Panc1 (cell line): ENCODE data around the gene TROAP. TPM values are rescaled to one million over a fixed set of nuclear protein-coding genes. Genes with fewer than 3 reads are reported as not detected.
A peak's percentile ranks its signal among the peaks of the same experiment; 100 is the strongest.

Experiments
- ATAC-seq: fragments of 200-7000 bp; cut with Tn5 transposase; 2 replicates; pipeline ENCODE4 v1.9.1; 2020; ENCODE audit warnings: mild to moderate bottlenecking, moderate library complexity
- BruUV-seq: library from RNA; stranded (reverse); fragments of 400-500 nt; replicated peaks from 2 replicates; lab custom pipeline; 2021; lab: Mats Ljungman, UMichigan
- CTCF ChIA-PET: fragments of 300-600 bp; sonication (Branson Sonifier 250); formaldehyde crosslinking; loops from one replicate; lab custom pipeline; 2022; ENCODE audit warnings: antibody characterized with exemption; lab: Charles Lee
- POLR2A ChIA-PET: fragments of 300-600 bp; sonication (Branson Sonifier 250); formaldehyde crosslinking; loops from one replicate; lab custom pipeline; 2022; ENCODE audit warnings: antibody characterized with exemption; lab: Charles Lee
- DNase-seq: peaks from one replicate; pipeline ENCODE4 v3.0.0-alpha.2; 2010; ENCODE audit warnings: low read depth, low spot score
- H3K27ac ChIP-seq: 2 replicates; pipeline ENCODE4 v1.5.1; 2011; ENCODE audit warnings: mild to moderate bottlenecking, low read length, inconsistent platforms
- H3K27me3 ChIP-seq: fragments of 200-500 bp; sonication (Bioruptor generic); 2 replicates; pipeline ENCODE4 v1.6.0; 2014; ENCODE audit warnings: low read length, inconsistent platforms; ENCODE audit not compliant: control insufficient read depth, insufficient read depth
- H3K36me3 ChIP-seq: fragments of 200-500 bp; sonication (Bioruptor generic); 2 replicates; pipeline ENCODE4 v1.5.1; 2014; ENCODE audit warnings: inconsistent platforms, mild to moderate bottlenecking, low read length, moderate library complexity; ENCODE audit not compliant: control insufficient read depth, insufficient read depth
- H3K4me1 ChIP-seq: 2 replicates; pipeline ENCODE4 v1.5.1; 2011; ENCODE audit warnings: inconsistent platforms, mild to moderate bottlenecking, low read length, moderate library complexity; ENCODE audit not compliant: control insufficient read depth, insufficient read depth
- H3K4me3 ChIP-seq, 2 experiments: 2 replicates each; pipeline ENCODE4 v1.5.1; 2011 to 2012; ENCODE audit warnings: low read depth in 2 of 2, low read length in 2 of 2, mild to moderate bottlenecking in 2 of 2, inconsistent platforms in 1 of 2, moderate library complexity in 1 of 2
- H3K9me3 ChIP-seq: fragments of 200-500 bp; sonication (Bioruptor generic); 2 replicates; pipeline ENCODE4 v1.5.1; 2014; ENCODE audit warnings: low read depth, mild to moderate bottlenecking, inconsistent platforms, low read length, moderate library complexity; ENCODE audit not compliant: control insufficient read depth, insufficient read depth
- in situ Hi-C: cut with HindIII; loops from 2 replicates; pipeline ENCODE4 v1.10.0; 2016; ENCODE audit warnings: low sequenced_read_pairs, low pct_unique_long_range_greater_than_20kb
- intact Hi-C: fragments of 100-400 bp; cut with micrococcal nuclease; formaldehyde crosslinking; loops from one replicate; pipeline ENCODE4 v1.10.0; 2022; ENCODE audit not compliant: unreplicated experiment
- total RNA-seq: library from RNA; stranded (reverse); gene quantifications from one replicate; pipeline ENCODE4 v1.2.1, GENCODE V29; 2021; ENCODE audit not compliant: unreplicated experiment
- TF ChIP-seq, protein P1 (sequence below), 2 experiments: IDR thresholded peaks; 2 replicates each; pipeline ENCODE4 v1.6.1; 2011 to 2012; ENCODE audit warnings: low read depth in 2 of 2, control low read depth in 1 of 2, low read length in 1 of 2, mild to moderate bottlenecking in 1 of 2, moderate library complexity in 1 of 2; ENCODE audit not compliant: insufficient read depth in 1 of 2
- TF ChIP-seq, protein P2 (sequence below): fragments of 450-650 bp; IDR thresholded peaks from 2 replicates; pipeline ENCODE4 v1.5.1; 2017; ENCODE audit warnings: mild to moderate bottlenecking

The TROAP gene
- total RNA-seq, 1 experiment from 2014 or later: 50.0 TPM

DNA sequence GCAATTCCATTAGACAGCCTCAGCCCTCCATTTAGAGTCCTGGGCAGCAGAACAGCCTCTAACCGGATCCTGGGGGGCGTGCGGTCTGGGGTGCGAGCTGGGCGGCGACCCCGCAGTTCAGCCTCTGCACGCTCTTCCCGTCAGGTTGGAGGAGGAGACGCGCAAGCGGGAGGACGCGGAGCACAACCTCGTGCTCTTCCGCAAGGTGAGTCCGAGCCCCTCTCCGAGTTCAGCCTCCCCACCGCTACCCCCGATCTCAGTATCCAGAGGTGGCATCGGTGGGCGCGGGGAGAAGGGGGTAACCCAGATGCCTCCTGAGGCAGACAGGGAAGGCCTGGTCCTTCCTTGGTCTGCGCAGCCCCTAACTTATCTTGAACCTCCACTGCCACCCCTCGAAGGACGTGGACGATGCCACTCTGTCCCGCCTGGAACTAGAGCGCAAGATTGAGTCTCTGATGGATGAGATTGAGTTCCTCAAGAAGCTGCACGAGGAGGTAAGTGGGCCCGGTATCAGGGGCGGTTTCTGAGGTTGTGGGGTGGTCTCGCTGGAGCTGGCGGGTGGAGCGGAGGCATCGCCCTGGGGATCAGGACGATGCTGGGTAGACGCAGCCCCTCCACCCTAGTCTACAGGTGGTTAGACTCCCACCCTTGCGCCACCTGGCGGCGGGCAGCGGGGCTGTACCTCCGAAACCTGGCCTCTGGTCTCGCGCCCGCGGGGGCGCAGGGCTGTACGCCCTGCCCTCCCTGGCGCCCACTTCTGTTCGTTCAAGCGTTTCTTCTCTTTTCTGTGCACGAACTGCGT is 26.8 kb upstream of the TROAP start:
- H3K36me3 ChIP-seq: no peaks in the 10 kb centered on the region
- in situ Hi-C loops (no loop called here), intact Hi-C loops (no loop called here)
- POLR2A ChIA-PET: no interaction called here
- no TSS peak for BruUV-seq
- peak overlapping the region; percentile 47 to 65 for H3K4me3 ChIP-seq
- TF ChIP-seq, protein P1, sequence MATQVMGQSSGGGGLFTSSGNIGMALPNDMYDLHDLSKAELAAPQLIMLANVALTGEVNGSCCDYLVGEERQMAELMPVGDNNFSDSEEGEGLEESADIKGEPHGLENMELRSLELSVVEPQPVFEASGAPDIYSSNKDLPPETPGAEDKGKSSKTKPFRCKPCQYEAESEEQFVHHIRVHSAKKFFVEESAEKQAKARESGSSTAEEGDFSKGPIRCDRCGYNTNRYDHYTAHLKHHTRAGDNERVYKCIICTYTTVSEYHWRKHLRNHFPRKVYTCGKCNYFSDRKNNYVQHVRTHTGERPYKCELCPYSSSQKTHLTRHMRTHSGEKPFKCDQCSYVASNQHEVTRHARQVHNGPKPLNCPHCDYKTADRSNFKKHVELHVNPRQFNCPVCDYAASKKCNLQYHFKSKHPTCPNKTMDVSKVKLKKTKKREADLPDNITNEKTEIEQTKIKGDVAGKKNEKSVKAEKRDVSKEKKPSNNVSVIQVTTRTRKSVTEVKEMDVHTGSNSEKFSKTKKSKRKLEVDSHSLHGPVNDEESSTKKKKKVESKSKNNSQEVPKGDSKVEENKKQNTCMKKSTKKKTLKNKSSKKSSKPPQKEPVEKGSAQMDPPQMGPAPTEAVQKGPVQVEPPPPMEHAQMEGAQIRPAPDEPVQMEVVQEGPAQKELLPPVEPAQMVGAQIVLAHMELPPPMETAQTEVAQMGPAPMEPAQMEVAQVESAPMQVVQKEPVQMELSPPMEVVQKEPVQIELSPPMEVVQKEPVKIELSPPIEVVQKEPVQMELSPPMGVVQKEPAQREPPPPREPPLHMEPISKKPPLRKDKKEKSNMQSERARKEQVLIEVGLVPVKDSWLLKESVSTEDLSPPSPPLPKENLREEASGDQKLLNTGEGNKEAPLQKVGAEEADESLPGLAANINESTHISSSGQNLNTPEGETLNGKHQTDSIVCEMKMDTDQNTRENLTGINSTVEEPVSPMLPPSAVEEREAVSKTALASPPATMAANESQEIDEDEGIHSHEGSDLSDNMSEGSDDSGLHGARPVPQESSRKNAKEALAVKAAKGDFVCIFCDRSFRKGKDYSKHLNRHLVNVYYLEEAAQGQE (IDR thresholded peaks at IDR 0.05; ENCODE audit: insufficient read depth in 1 of 2, low read depth in 2 of 2, low read length in 1 of 2): no peak
- TF ChIP-seq, protein P2, sequence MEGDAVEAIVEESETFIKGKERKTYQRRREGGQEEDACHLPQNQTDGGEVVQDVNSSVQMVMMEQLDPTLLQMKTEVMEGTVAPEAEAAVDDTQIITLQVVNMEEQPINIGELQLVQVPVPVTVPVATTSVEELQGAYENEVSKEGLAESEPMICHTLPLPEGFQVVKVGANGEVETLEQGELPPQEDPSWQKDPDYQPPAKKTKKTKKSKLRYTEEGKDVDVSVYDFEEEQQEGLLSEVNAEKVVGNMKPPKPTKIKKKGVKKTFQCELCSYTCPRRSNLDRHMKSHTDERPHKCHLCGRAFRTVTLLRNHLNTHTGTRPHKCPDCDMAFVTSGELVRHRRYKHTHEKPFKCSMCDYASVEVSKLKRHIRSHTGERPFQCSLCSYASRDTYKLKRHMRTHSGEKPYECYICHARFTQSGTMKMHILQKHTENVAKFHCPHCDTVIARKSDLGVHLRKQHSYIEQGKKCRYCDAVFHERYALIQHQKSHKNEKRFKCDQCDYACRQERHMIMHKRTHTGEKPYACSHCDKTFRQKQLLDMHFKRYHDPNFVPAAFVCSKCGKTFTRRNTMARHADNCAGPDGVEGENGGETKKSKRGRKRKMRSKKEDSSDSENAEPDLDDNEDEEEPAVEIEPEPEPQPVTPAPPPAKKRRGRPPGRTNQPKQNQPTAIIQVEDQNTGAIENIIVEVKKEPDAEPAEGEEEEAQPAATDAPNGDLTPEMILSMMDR: peak; percentile 94
- ATAC-seq (peak; percentile 64), DNase-seq (no peak)
- no peak overlapping the region for H3K27ac ChIP-seq
- H3K9me3 ChIP-seq: no peaks in the 10 kb centered on the region
- H3K4me1 ChIP-seq: peaks cover 10% of the 10 kb centered on the region
- CTCF ChIA-PET: interaction anchor here (1.0 to 1.5 kb wide), 4 partner anchors 7 to 248 kb away, joined by 3 to 14 read pairs (median 4); no protein-coding TSS in a partner anchor
- H3K27me3 ChIP-seq: no peaks in the 10 kb centered on the region

DNA sequence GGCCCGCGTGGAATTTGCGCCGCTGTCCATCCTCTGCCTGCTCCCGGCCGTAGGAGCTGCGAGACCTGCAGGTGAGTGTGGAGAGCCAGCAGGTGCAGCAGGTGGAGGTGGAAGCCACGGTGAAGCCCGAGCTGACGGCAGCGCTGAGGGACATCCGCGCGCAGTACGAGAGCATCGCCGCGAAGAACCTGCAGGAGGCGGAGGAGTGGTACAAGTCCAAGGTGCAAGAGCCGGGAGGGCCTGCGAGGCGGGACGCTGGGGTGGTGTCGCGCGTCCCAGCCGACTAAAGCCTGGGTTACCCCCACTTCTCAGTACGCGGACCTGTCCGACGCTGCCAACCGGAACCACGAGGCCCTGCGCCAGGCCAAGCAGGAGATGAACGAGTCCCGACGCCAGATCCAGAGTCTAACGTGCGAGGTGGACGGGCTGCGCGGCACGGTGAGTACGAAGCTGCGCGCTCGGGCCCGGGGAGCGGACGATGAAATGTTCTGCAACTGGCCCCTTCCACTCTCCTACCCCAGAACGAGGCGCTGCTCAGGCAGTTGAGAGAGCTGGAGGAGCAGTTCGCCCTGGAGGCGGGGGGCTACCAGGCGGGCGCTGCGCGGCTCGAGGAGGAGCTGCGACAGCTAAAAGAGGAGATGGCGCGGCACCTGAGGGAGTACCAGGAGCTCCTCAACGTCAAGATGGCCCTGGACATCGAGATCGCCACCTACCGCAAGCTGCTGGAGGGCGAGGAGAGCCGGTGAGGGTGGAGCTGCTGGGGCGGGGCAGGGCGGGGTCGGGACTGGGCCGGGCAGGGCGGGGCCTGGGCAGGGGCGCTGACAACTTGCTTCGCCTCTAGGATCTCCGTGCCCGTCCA is 26.0 kb upstream of the TROAP start:
- H3K27me3 ChIP-seq: no peaks in the 10 kb centered on the region
- POLR2A ChIA-PET: no interaction called here
- peak overlapping the region; percentile 47 to 65 for H3K4me3 ChIP-seq
- H3K27ac ChIP-seq: no peak overlapping the region
- in situ Hi-C loops (no loop called here), intact Hi-C loops (no loop called here)
- DNase-seq (no peak), ATAC-seq (peak; percentile 90)
- no peaks in the 10 kb centered on the region for H3K9me3 ChIP-seq
- peaks cover 10% of the 10 kb centered on the region for H3K4me1 ChIP-seq
- CTCF ChIA-PET: interaction anchor here (0.6 to 1.5 kb wide), 11 partner anchors 8 to 791 kb away, joined by 3 to 14 read pairs (median 3); partner anchors contain the start of gene TROAP
- no peaks in the 10 kb centered on the region for H3K36me3 ChIP-seq
- TF ChIP-seq, protein P1 (IDR thresholded peaks at IDR 0.05; ENCODE audit: insufficient read depth in 1 of 2, low read depth in 2 of 2, low read length in 1 of 2): no peak
- TF ChIP-seq, protein P2: peak; percentile 72
- BruUV-seq: no TSS peak
